Stimulated activated CD4-positive, alpha-beta T cell treated with anti-CD3 and anti-CD28 coated beads, Interleukin-12 subunit alpha, Interleukin-12 subunit beta, amount 100 ng/mL, for 48 hours (primary cell): Measurements from ENCODE around the gene NOS3.

ENCODE experiments used
- DNase-seq, 3 donors: peaks; one replicate each; pipeline ENCODE4 v3.0.0-alpha.2; 2020; ENCODE audit warnings: low read depth in 2 of 3, low spot score in 1 of 3

The NOS3 gene

GRCh38 chr7:150964593-150965111 lies 26.2 kb upstream of the NOS3 start:
- DNase-seq, result no peak

- DNase-seq, result no peak
Observed at GRCh38 chr7:150965273-150965830, 25.5 kb upstream of the NOS3 start.

GRCh38 chr7:150966002-150966401 lies 24.8 kb upstream of the NOS3 start:
- DNase-seq, result no peak

- DNase-seq, result no peak
Observed at GRCh38 chr7:150967349-150967748, 23.5 kb upstream of the NOS3 start.

- no peak for DNase-seq
Observed at GRCh38 chr7:150968056-150968733, 22.6 kb upstream of the NOS3 start.

GRCh38 chr7:150968734-150969372 lies 22.0 kb upstream of the NOS3 start:
- no peak for DNase-seq

GRCh38 chr7:150969475-150969874 lies 21.3 kb upstream of the NOS3 start:
- DNase-seq, result no peak

- DNase-seq, result no peak
Observed at GRCh38 chr7:150970424-150970823, 20.4 kb upstream of the NOS3 start.

- DNase-seq, result no peak
Observed at GRCh38 chr7:150971242-150972022, 19.4 kb upstream of the NOS3 start.

- DNase-seq, result no peak
Observed at GRCh38 chr7:150972023-150972468, 18.8 kb upstream of the NOS3 start.

GRCh38 chr7:150972741-150973140 lies 18.1 kb upstream of the NOS3 start:
- no peak for DNase-seq

- DNase-seq, result no peak
Observed at GRCh38 chr7:150973571-150974451, 17.0 kb upstream of the NOS3 start.

GRCh38 chr7:150974468-150975391 lies 16.1 kb upstream of the NOS3 start:
- DNase-seq, result peak; percentile 46 to 66 (median 63)

GRCh38 chr7:150975536-150976319 lies 15.1 kb upstream of the NOS3 start:
- DNase-seq, result no peak

- no peak for DNase-seq
Observed at GRCh38 chr7:150976529-150977381, 14.1 kb upstream of the NOS3 start.

GRCh38 chr7:150977382-150978125 lies 13.3 kb upstream of the NOS3 start:
- DNase-seq, result no peak
